Prostate gland (tissue), 2 donors: ENCODE measurements around the gene CHRNA4. TPM values are rescaled to one million over a fixed set of nuclear protein-coding genes. Genes with fewer than 3 reads are reported as not detected.
A peak's percentile ranks its signal among the peaks of the same experiment; 100 is the strongest.

Experiments
- DNase-seq: peaks from one replicate; pipeline ENCODE4 v3.0.0-alpha.2; 2019; ENCODE audit warnings: low spot score
- H3K27ac ChIP-seq, 2 donors: fragments of 200-600 bp; sonication (generic); 2 replicates each; pipeline ENCODE4 v1.5.1; 2017 to 2019
- H3K27me3 ChIP-seq: fragments of 200-600 bp; sonication (generic); replicated peaks from 2 replicates; pipeline ENCODE4 v1.5.1; 2019; ENCODE audit not compliant: insufficient read depth
- H3K36me3 ChIP-seq, 2 donors: fragments of 200-600 bp; sonication (generic); 1 replicate in 1 of 2; 2 replicates in 1 of 2; pipeline versions ENCODE4 v1.5.1 to v1.8.1; 2017 to 2019
- H3K4me1 ChIP-seq: fragments of 200-600 bp; sonication (generic); replicated peaks from 2 replicates; pipeline ENCODE4 v1.5.1; 2019
- H3K4me3 ChIP-seq, 2 donors: fragments of 200-600 bp; sonication (generic); 2 replicates each; pipeline ENCODE4 v1.5.1; 2017 to 2019
- H3K9me3 ChIP-seq: fragments of 200-600 bp; sonication (generic); 2 replicates; pipeline ENCODE4 v1.5.1; 2017
- CTCF ChIP-seq, 4 experiments: fragments of 200-600 bp in 2 of 4; fragments of 450-650 bp in 2 of 4; sonication (generic) in 2 of 4; IDR thresholded peaks; 1 replicate in 3 of 4; 2 replicates in 1 of 4; pipeline ENCODE4 v1.5.1; 2016 to 2019; ENCODE audit warnings: antibody characterized with exemption in 4 of 4, mild to moderate bottlenecking in 2 of 4, moderate library complexity in 2 of 4
- POLR2A ChIP-seq: fragments of 450-650 bp; IDR thresholded peaks from one replicate; pipeline ENCODE4 v1.6.1; 2016; ENCODE audit warnings: antibody characterized with exemption, mild to moderate bottlenecking
- POLR2AphosphoS5 ChIP-seq: sonication (generic); formaldehyde crosslinking; IDR thresholded peaks from one replicate; pipeline ENCODE4 v1.6.1; 2017; ENCODE audit warnings: antibody characterized with exemption
- WGBS: methylation state at CpG from one replicate; pipeline ENCODE4 v1.1.5; 2018; 5-methylcytosine and 5-hydroxymethylcytosine counted together
- intact Hi-C: fragments of 100-400 bp; cut with DNase I; formaldehyde crosslinking; loops from one replicate; pipeline ENCODE4 v1.14.2; 2022
- total RNA-seq, 2 donors: library from RNA; depleted of rRNA; stranded (reverse); fragments of >200 nt; gene quantifications; one replicate each; pipeline ENCODE4 v1.1.0, GENCODE V29; 2016

CHRNA4 gene
- total RNA-seq, 2 donors from 2014 or later, result 7.2 TPM; not detected in 1

- DNase-seq, result no peak
- 82% methylated on average over 28 of the region's 29 CpGs for WGBS
- Histone ChIP-seq H3K27ac (no peak overlapping the region), H3K9me3 (no peaks in the 10 kb centered on the region), H3K4me3 (no peak overlapping the region), H3K36me3 (no peaks in the 10 kb centered on the region), H3K27me3 (peaks cover 28% of the 10 kb centered on the region), H3K4me1 (no peaks in the 10 kb centered on the region)
- intact Hi-C loops, result loop anchor here (2.0 kb wide), 1 partner anchor 69 kb away; no protein-coding TSS in a partner anchor
- TF ChIP-seq CTCF (IDR thresholded peaks at IDR 0.05) (no peak), POLR2A (no peak), POLR2AphosphoS5 (no peak)
Measured at GRCh38 chr20:63311186-63311832, 49.8 kb downstream of the CHRNA4 start.

DNA sequence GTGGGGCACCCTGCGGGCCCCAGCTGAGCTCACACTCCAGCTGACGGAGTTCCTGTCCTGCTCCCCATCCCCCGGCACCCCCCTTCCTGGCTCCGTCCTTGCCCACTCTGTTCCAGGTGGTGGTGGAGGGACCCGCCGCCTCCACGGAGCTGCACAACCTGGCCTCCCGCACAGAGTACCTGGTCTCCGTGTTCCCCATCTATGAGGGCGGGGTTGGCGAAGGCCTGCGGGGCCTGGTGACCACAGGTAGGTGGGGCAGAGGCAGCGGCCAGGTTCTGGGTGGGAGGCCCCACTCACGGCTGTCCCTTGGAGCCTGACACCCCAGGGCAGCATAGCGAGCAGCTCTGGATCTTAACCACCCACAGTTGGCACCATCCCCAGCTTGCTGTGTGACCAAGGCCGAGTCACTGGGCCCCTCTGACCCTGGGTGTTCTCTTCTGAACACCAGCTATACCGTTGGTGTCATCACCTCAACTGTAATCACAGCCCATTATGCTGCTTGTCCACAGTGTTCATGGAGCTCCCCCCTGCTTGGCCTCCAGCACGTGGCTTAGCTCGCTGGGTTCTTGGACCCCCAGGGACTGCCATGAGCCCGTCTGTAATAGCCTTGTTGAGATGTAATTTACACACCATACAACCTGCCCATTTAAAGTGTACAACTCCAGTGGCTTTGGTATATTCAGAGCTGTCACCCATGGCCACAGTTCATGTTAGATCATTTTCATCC lies 50.7 kb downstream of the CHRNA4 start:
- Histone ChIP-seq H3K4me1 (no peaks in the 10 kb centered on the region), H3K4me3 (no peak overlapping the region), H3K36me3 (no peaks in the 10 kb centered on the region), H3K27me3 (peaks cover 31% of the 10 kb centered on the region), H3K9me3 (no peaks in the 10 kb centered on the region), H3K27ac (no peak overlapping the region)
- TF ChIP-seq POLR2AphosphoS5, result no peak
- TF ChIP-seq POLR2A, result no peak
- no peak for TF ChIP-seq CTCF (IDR thresholded peaks at IDR 0.05)
- intact Hi-C loops, result loop anchor here (2.0 kb wide), 1 partner anchor 70 kb away; no protein-coding TSS in a partner anchor
- no peak for DNase-seq
- WGBS, result 75% methylated on average over 19 of the region's 20 CpGs

DNA sequence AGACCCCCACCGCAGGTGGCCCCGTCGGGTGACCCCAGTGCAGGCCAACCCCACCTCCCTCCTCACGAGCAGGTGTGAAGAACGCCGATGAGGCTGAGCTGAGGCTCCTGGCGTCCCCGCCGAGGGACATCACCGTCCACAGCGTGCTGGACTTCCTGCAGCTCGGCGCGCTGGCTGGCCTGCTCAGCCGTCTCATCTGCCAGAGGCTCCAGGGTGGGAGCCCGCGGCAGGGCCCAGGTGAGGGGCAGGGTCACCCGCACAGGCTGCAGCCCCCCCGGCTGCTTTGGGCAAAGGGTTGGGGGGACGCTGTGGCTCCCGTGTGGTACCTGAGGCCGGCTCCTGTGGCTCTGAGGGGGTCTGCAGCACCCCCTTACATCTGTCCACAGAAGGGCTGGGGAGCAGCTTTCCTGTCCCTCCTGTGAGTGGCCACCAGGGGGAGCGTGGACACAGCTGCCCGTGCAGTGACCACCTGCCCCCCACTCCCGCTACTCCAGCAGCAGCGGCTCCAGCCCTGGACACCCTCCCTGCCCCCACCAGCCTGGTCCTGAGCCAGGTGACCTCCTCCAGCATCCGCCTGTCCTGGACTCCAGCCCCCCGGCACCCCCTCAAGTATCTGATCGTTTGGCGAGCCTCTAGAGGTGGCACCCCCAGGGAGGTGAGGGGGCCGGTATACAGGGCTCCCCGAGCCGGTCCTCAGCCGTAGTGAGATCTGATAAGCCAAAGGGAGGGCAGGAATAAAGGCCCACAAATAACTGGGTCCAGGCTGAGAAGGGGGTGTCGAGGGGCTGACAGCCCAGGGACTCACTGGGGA lies 51.7 kb downstream of the CHRNA4 start:
- no peak for DNase-seq
- intact Hi-C loops, result loop anchor here (2.0 kb wide), 1 partner anchor 71 kb away; no protein-coding TSS in a partner anchor
- TF ChIP-seq POLR2AphosphoS5, result no peak
- TF ChIP-seq CTCF (IDR thresholded peaks at IDR 0.05), result peak; percentile 73 to 88 (median 82)
- Histone ChIP-seq H3K36me3 (no peaks in the 10 kb centered on the region), H3K4me3 (no peak overlapping the region), H3K27ac (no peak overlapping the region), H3K9me3 (no peaks in the 10 kb centered on the region), H3K4me1 (no peaks in the 10 kb centered on the region), H3K27me3 (peaks cover 31% of the 10 kb centered on the region)
- 35% methylated on average over 32 of the region's 35 CpGs for WGBS

DNA sequence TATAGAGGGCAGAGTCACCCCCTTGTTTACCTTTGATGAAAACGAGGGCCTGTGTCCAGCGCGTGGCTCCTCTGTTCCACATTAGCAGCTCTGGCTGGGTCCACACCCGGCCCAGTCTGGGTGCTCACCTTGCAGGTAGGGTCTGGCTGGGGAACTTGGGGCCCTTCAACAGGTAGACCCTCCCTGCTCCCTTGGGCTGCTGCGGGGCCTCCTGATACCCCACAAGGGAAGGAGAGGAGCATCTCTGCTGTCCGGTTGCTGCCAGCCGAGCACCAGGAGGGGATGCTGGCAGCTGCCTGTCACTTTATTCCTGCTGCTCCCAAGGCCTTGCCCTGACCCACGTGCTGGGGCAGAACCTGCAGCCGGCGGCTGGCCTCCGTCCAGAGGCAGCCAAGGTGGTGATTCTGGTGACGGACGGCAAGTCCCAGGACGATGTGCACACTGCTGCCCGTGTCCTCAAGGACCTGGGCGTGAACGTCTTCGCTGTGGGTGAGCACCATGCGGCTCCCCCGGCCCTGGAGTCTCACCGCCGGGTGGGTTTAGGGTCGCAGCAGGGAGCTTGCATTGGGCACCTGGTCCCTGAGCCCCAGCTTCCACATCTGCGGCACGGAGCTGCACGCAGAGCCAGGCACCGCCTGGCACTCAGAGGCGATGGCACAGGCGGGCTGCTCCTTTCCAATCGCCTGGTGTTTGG lies 52.8 kb downstream of the CHRNA4 start:
- DNase-seq, result no peak
- Histone ChIP-seq H3K4me1 (no peaks in the 10 kb centered on the region), H3K27me3 (peaks cover 31% of the 10 kb centered on the region), H3K27ac (no peak overlapping the region), H3K36me3 (no peaks in the 10 kb centered on the region), H3K9me3 (no peaks in the 10 kb centered on the region), H3K4me3 (no peak overlapping the region)
- intact Hi-C loops, result no loop called here
- 66% methylated on average over 26 of the region's 30 CpGs for WGBS
- TF ChIP-seq CTCF (IDR thresholded peaks at IDR 0.05) (no peak), POLR2A (no peak), POLR2AphosphoS5 (no peak)
